AG04450 (cell line): ENCODE data around the gene FSD2. TPM values are rescaled to one million over a fixed set of nuclear protein-coding genes. Genes with fewer than 3 reads are reported as not detected.

ENCODE experiments used
- CTCF ChIA-PET: fragments of 300-600, 350-600 bp; formaldehyde crosslinking; extraction: SDS; loops from one replicate; lab custom pipeline; 2022; ENCODE audit warnings: antibody characterized with exemption, inconsistent platforms; lab: Charles Lee
- POLR2A ChIA-PET: fragments of 350-600 bp; formaldehyde crosslinking; extraction: SDS; loops from one replicate; lab custom pipeline; 2021; ENCODE audit warnings: antibody characterized with exemption, inconsistent platforms; lab: Yijun Ruan, JAX
- DNase-seq: peaks from one replicate; pipeline ENCODE4 v3.0.0-alpha.2; 2011; ENCODE audit warnings: low read depth, low spot score
- H3K27ac ChIP-seq: one replicate; pipeline ENCODE4 v1.5.1; 2012; ENCODE audit warnings: low read depth, low read length, control low read depth
- H3K27me3 ChIP-seq: one replicate; pipeline ENCODE4 v1.6.0; 2012; ENCODE audit warnings: low read length; ENCODE audit not compliant: control insufficient read depth, insufficient read depth
- H3K4me3 ChIP-seq: 2 replicates; pipeline ENCODE4 v1.5.1; 2011; ENCODE audit warnings: mild to moderate bottlenecking, low read depth, low read length, control low read depth
- H3K9me3 ChIP-seq: 2 replicates; pipeline ENCODE4 v1.5.1; 2012; ENCODE audit warnings: low read length; ENCODE audit not compliant: control insufficient read depth, insufficient read depth
- polyA plus RNA-seq: library from polyadenylated mRNA; depleted of rRNA; stranded (reverse); fragments of >200 nt; gene quantifications from 2 replicates; pipeline ENCODE4 v1.2.3, GENCODE V29; 2011
- TF ChIP-seq, protein P1 (sequence below): IDR thresholded peaks from 2 replicates; pipeline ENCODE4 v1.5.1; 2011; ENCODE audit warnings: low read depth, low read length, control low read depth, inconsistent platforms

The FSD2 gene
- polyA plus RNA-seq, 1 experiment = not detected

DNA sequence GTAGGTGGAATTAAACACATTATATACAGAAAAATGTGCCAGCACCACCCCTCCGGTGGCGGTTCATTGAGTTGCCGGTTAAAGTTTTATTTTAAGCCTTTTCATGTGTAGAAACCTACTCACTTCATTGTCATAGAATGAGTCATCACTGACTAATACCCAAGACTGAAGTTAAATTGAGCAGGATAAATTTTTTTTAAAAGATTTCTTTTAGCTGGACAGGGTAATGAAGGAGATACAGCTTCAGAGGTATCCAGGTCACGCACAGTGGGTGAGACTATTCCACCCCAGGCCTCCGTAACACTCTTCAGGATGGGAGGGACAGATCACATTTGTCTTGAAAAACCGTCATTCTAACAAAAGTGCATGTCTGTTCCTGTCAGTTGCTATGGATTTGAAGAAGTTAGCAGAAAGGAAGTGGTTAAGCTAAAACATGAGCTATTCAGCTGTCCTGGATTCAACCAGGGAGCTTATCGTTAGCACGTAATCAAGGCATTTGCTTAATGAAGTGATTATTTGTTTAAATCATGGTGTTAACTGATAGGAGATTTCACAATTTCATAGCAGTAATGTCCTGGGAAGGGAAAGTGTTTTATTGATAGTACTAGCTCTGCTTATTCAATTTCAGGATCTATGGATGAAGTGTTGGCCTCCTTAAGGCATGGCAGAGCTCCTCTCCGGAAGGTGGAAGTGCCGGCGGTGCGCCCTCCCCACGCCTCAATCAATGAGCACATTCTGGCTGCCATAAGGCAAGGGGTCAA is 26.9 kb upstream of the FSD2 start:
- H3K9me3 ChIP-seq = no peaks in the 10 kb centered on the region
- peak overlapping the region; percentile 81 for H3K27ac ChIP-seq
- TF ChIP-seq, protein P1, sequence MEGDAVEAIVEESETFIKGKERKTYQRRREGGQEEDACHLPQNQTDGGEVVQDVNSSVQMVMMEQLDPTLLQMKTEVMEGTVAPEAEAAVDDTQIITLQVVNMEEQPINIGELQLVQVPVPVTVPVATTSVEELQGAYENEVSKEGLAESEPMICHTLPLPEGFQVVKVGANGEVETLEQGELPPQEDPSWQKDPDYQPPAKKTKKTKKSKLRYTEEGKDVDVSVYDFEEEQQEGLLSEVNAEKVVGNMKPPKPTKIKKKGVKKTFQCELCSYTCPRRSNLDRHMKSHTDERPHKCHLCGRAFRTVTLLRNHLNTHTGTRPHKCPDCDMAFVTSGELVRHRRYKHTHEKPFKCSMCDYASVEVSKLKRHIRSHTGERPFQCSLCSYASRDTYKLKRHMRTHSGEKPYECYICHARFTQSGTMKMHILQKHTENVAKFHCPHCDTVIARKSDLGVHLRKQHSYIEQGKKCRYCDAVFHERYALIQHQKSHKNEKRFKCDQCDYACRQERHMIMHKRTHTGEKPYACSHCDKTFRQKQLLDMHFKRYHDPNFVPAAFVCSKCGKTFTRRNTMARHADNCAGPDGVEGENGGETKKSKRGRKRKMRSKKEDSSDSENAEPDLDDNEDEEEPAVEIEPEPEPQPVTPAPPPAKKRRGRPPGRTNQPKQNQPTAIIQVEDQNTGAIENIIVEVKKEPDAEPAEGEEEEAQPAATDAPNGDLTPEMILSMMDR = 0 out of 2 replicates have a peak, but pooled peaks have one; percentile 17
- no peaks in the 10 kb centered on the region for H3K27me3 ChIP-seq
- DNase-seq = peak; percentile 54
- ChIA-PET CTCF (interaction anchor here (1.0 to 1.5 kb wide), 6 partner anchors 15 to 178 kb away, joined by 3 to 5 read pairs (median 4); no protein-coding TSS in a partner anchor), POLR2A (interaction anchor here (1.4 to 1.7 kb wide), 2 partner anchors 19 to 23 kb away, joined by 5 to 6 read pairs; partner anchors contain the start of gene WHAMM)
- no peak overlapping the region for H3K4me3 ChIP-seq

DNA sequence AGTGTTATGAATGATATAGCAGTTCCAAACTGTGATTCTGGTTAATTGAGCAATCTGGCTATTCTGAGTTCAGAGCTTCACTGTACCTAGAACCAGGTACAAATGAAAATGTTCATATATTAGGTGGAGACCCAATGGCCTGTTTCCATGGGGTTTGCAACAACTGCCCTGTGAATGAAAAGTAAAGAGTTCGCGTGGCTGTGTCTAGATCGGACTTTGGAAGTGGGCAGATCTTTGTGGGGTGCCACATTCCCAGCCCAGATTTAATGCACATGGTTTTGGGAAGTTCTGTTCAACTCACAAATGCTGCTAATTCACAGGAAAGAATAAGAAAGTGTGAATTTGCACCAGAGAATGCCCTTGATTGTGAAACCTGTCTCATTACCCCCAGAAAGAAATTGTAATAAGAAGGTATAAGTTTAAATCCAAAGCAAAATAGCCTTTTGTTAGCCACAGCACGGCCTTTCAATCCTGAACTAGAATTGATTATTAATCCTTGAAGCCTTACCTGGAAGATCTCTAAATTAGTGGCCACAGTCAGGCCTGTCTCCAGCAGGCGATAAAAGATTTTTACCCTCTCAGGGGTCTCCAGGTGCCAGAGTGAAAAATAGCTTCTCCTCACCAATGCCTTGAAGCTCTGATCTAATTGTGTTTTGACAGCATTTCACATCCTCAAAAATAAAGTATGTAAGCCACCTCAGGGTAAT is 26.2 kb upstream of the FSD2 start:
- ChIA-PET POLR2A (interaction anchor here (1.4 to 1.7 kb wide), 2 partner anchors 20 to 22 kb away, joined by 5 to 6 read pairs; partner anchors contain the start of gene WHAMM), CTCF (interaction anchor here (1.0 to 1.5 kb wide), 6 partner anchors 14 to 179 kb away, joined by 3 to 5 read pairs (median 4); no protein-coding TSS in a partner anchor)
- Histone ChIP-seq H3K9me3 (no peaks in the 10 kb centered on the region), H3K27ac (peak overlapping the region; percentile 54), H3K4me3 (no peak overlapping the region), H3K27me3 (no peaks in the 10 kb centered on the region)
- TF ChIP-seq, protein P1 = no peak
- DNase-seq = no peak

DNA sequence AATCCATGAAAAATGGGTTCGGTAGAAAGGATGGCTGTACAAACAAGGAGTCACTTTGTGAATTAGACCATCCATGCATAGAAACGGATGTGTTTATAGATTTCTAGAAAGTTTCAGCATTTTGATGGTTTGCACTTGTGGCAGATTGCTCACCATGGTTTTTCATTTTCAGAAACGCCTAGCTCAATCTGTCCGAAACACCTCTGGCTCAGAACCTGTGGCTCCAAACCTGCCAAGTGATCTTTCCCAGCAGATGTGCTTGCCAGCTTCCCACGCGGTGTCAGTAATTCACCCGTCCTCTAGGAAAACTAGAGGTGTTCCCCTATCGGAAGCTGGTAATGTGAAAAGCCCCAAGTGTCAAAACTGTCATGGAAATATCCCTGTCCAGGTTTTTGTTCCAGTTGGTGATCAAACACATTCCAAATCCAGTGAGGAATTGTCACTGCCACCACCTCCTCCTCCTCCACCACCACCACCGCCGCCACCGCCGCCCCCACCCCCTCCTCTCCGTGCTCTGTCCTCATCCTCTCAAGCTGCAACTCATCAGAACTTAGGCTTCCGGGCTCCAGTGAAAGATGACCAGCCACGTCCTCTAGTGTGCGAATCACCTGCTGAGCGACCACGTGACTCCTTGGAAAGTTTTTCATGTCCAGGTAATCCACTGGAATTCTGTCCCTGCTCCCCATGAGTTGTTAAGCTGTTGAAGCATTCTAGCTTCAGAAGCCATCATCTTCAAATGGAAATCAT is 24.7 kb upstream of the FSD2 start:
- ChIA-PET POLR2A (no interaction called here), CTCF (no interaction called here)
- H3K9me3 ChIP-seq = no peaks in the 10 kb centered on the region
- H3K27ac ChIP-seq = no peak overlapping the region
- TF ChIP-seq, protein P1 = no peak
- H3K4me3 ChIP-seq = no peak overlapping the region
- no peaks in the 10 kb centered on the region for H3K27me3 ChIP-seq
- no peak for DNase-seq

DNA sequence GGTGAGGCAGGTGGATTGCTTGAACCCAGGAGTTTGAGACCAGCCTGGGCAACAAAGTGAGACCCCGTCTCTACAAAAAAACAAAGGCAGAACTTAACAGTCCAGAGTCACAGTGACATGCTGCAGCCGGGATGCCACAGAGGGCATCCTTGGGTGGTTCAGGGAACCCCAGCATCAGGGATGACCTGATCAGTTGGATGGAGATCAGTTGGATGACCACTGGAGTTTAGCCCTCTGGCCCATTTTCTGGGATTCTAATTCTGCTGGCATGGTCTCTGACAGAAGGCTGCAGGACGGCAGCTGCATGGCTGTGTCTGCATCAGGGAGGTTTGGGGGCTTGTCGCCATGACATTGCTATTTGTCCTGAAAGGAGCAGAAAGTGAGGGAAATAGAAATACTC is 23.4 kb upstream of the FSD2 start:
- no peak overlapping the region for H3K27ac ChIP-seq
- H3K27me3 ChIP-seq = no peaks in the 10 kb centered on the region
- H3K9me3 ChIP-seq = no peaks in the 10 kb centered on the region
- H3K4me3 ChIP-seq = no peak overlapping the region
- CTCF ChIA-PET = no interaction called here
- POLR2A ChIA-PET = no interaction called here
- TF ChIP-seq, protein P1 = no peak
- DNase-seq = no peak
